Panc1 (cell line): ENCODE data around the gene RPP25. TPM values are rescaled to one million over a fixed set of nuclear protein-coding genes. Genes with fewer than 3 reads are reported as not detected.
"Not testable (repeated sequence)": the region's sequence is repeated elsewhere in the genome, so short reads cannot be mapped to it uniquely, and the experiment has no call there.

Experiments used
- ATAC-seq: fragments of 200-7000 bp; cut with Tn5 transposase; 2 replicates; pipeline ENCODE4 v1.9.1; 2020; ENCODE audit warnings: mild to moderate bottlenecking, moderate library complexity
- BruUV-seq: library from RNA; stranded (reverse); fragments of 400-500 nt; replicated peaks from 2 replicates; lab custom pipeline; 2021; lab: Mats Ljungman, UMichigan
- CTCF ChIA-PET: fragments of 300-600 bp; sonication (Branson Sonifier 250); formaldehyde crosslinking; loops from one replicate; lab custom pipeline; 2022; ENCODE audit warnings: antibody characterized with exemption; lab: Charles Lee
- POLR2A ChIA-PET: fragments of 300-600 bp; sonication (Branson Sonifier 250); formaldehyde crosslinking; loops from one replicate; lab custom pipeline; 2022; ENCODE audit warnings: antibody characterized with exemption; lab: Charles Lee
- DNase-seq: peaks from one replicate; pipeline ENCODE4 v3.0.0-alpha.2; 2010; ENCODE audit warnings: low read depth, low spot score
- H3K27ac ChIP-seq: 2 replicates; pipeline ENCODE4 v1.5.1; 2011; ENCODE audit warnings: mild to moderate bottlenecking, low read length, inconsistent platforms
- H3K27me3 ChIP-seq: fragments of 200-500 bp; sonication (Bioruptor generic); 2 replicates; pipeline ENCODE4 v1.6.0; 2014; ENCODE audit warnings: low read length, inconsistent platforms; ENCODE audit not compliant: control insufficient read depth, insufficient read depth
- H3K36me3 ChIP-seq: fragments of 200-500 bp; sonication (Bioruptor generic); 2 replicates; pipeline ENCODE4 v1.5.1; 2014; ENCODE audit warnings: inconsistent platforms, mild to moderate bottlenecking, low read length, moderate library complexity; ENCODE audit not compliant: control insufficient read depth, insufficient read depth
- H3K4me1 ChIP-seq: 2 replicates; pipeline ENCODE4 v1.5.1; 2011; ENCODE audit warnings: inconsistent platforms, mild to moderate bottlenecking, low read length, moderate library complexity; ENCODE audit not compliant: control insufficient read depth, insufficient read depth
- H3K4me3 ChIP-seq, 2 experiments: 2 replicates each; pipeline ENCODE4 v1.5.1; 2011 to 2012; ENCODE audit warnings: low read depth in 2 of 2, low read length in 2 of 2, mild to moderate bottlenecking in 2 of 2, inconsistent platforms in 1 of 2, moderate library complexity in 1 of 2
- H3K9me3 ChIP-seq: fragments of 200-500 bp; sonication (Bioruptor generic); 2 replicates; pipeline ENCODE4 v1.5.1; 2014; ENCODE audit warnings: low read depth, mild to moderate bottlenecking, inconsistent platforms, low read length, moderate library complexity; ENCODE audit not compliant: control insufficient read depth, insufficient read depth
- POLR2AphosphoS5 ChIP-seq: IDR thresholded peaks from 2 replicates; pipeline ENCODE4 v1.6.1; 2012; ENCODE audit warnings: mild to moderate bottlenecking, low read depth, low read length, moderate library complexity
- REST ChIP-seq, 2 experiments: IDR thresholded peaks; 2 replicates each; pipeline ENCODE4 v1.6.1; 2011 to 2012; ENCODE audit warnings: low read depth in 2 of 2, control low read depth in 1 of 2, low read length in 1 of 2, mild to moderate bottlenecking in 1 of 2, moderate library complexity in 1 of 2; ENCODE audit not compliant: insufficient read depth in 1 of 2
- SIN3A ChIP-seq: IDR thresholded peaks from 2 replicates; pipeline ENCODE4 v1.6.1; 2012; ENCODE audit warnings: low read depth, mild to moderate bottlenecking, low read length, moderate library complexity, borderline replicate concordance; ENCODE audit not compliant: insufficient read depth
- TCF7L2 ChIP-seq: IDR thresholded peaks from 2 replicates; pipeline ENCODE4 v1.6.1; 2011; ENCODE audit warnings: mild to moderate bottlenecking, low read depth, low read length, inconsistent platforms
- in situ Hi-C: cut with HindIII; loops from 2 replicates; pipeline ENCODE4 v1.10.0; 2016; ENCODE audit warnings: low sequenced_read_pairs, low pct_unique_long_range_greater_than_20kb
- intact Hi-C: fragments of 100-400 bp; cut with micrococcal nuclease; formaldehyde crosslinking; loops from one replicate; pipeline ENCODE4 v1.10.0; 2022; ENCODE audit not compliant: unreplicated experiment
- total RNA-seq: library from RNA; stranded (reverse); gene quantifications from one replicate; pipeline ENCODE4 v1.2.1, GENCODE V29; 2021; ENCODE audit not compliant: unreplicated experiment
- TF ChIP-seq, protein P1 (sequence below): fragments of 450-650 bp; IDR thresholded peaks from 2 replicates; pipeline ENCODE4 v1.5.1; 2017; ENCODE audit warnings: mild to moderate bottlenecking

The RPP25 gene
- total RNA-seq, 1 experiment from 2014 or later = 40.1 TPM

GRCh38 chr15:74920456-74920855, 36.1 kb downstream of the RPP25 start:
- ATAC-seq = no peak
- peaks cover 32% of the 10 kb centered on the region for H3K36me3 ChIP-seq
- H3K27me3 ChIP-seq = no peaks in the 10 kb centered on the region
- intact Hi-C loops = no loop called here
- no TSS peak for BruUV-seq
- H3K9me3 ChIP-seq = no peaks in the 10 kb centered on the region
- H3K4me1 ChIP-seq = no peaks in the 10 kb centered on the region
- no peak for DNase-seq
- no peak overlapping the region for H3K4me3 ChIP-seq
- H3K27ac ChIP-seq = no peak overlapping the region
- POLR2A ChIA-PET = no interaction called here
- TF ChIP-seq TCF7L2 (no peak), POLR2AphosphoS5 (no peak), REST (IDR thresholded peaks at IDR 0.05; ENCODE audit: insufficient read depth in 1 of 2, low read depth in 2 of 2, low read length in 1 of 2) (no peak), SIN3A (no peak)
- TF ChIP-seq, protein P1, sequence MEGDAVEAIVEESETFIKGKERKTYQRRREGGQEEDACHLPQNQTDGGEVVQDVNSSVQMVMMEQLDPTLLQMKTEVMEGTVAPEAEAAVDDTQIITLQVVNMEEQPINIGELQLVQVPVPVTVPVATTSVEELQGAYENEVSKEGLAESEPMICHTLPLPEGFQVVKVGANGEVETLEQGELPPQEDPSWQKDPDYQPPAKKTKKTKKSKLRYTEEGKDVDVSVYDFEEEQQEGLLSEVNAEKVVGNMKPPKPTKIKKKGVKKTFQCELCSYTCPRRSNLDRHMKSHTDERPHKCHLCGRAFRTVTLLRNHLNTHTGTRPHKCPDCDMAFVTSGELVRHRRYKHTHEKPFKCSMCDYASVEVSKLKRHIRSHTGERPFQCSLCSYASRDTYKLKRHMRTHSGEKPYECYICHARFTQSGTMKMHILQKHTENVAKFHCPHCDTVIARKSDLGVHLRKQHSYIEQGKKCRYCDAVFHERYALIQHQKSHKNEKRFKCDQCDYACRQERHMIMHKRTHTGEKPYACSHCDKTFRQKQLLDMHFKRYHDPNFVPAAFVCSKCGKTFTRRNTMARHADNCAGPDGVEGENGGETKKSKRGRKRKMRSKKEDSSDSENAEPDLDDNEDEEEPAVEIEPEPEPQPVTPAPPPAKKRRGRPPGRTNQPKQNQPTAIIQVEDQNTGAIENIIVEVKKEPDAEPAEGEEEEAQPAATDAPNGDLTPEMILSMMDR = no peak
- in situ Hi-C loops = no loop called here
- CTCF ChIA-PET = no interaction called here

DNA sequence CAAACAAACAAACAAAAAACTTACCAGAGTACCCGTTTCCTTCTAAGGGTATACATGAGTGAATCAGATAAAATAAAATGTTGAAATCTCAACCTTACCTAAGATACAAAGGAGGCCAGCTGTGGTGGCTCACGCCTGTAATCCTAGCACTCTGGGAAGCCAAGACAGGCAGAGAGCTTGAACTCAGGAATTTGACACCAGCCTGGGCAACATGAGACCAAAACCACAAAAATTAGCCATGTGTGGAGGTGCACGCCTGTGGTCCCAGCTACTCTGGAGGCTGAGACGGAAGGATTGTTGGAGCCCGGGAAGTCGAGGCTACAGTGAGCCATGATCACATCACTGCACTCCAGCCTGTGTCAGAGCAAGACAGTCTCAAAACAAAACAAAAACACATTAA, 38.9 kb downstream of the RPP25 start:
- CTCF ChIA-PET = interaction anchor here (0.7 kb wide), 1 partner anchor 451 kb away, joined by 6 read pairs; the partner anchor contains the start of gene MAN2C1
- in situ Hi-C loops = no loop called here
- ATAC-seq = no peak

GRCh38 chr15:74913799-74914198, 42.8 kb downstream of the RPP25 start:
- intact Hi-C loops, H3K4me1 ChIP-seq, DNase-seq, H3K36me3 ChIP-seq, H3K9me3 ChIP-seq, H3K4me3 ChIP-seq, CTCF ChIA-PET, BruUV-seq, H3K27me3 ChIP-seq, in situ Hi-C loops, H3K27ac ChIP-seq, POLR2A ChIA-PET, ATAC-seq: not testable (repeated sequence)

More for the DNA sequence above, 38.9 kb downstream of the RPP25 start:
- H3K4me1 ChIP-seq = no peaks in the 10 kb centered on the region
- DNase-seq = no peak
- H3K9me3 ChIP-seq = no peaks in the 10 kb centered on the region
- POLR2A ChIA-PET = interaction anchor here (0.7 kb wide), 1 partner anchor 44 kb away, joined by 5 read pairs; the partner anchor contains the start of gene SCAMP2
- BruUV-seq = no TSS peak
- no peaks in the 10 kb centered on the region for H3K27me3 ChIP-seq
- H3K4me3 ChIP-seq = no peak overlapping the region
- no peak for TF ChIP-seq SIN3A
- TF ChIP-seq, protein P1 = no peak
- TF ChIP-seq POLR2AphosphoS5 = no peak
- TF ChIP-seq TCF7L2 = no peak
- no peak overlapping the region for H3K27ac ChIP-seq
- intact Hi-C loops = no loop called here
- peaks cover 29% of the 10 kb centered on the region for H3K36me3 ChIP-seq
